Measurements from ENCODE around the gene ZNF391.
"Not testable (repeated sequence)": the region's sequence is repeated elsewhere in the genome, so short reads cannot be mapped to it uniquely, and the experiment has no call there.

The ZNF391 gene

DNA sequence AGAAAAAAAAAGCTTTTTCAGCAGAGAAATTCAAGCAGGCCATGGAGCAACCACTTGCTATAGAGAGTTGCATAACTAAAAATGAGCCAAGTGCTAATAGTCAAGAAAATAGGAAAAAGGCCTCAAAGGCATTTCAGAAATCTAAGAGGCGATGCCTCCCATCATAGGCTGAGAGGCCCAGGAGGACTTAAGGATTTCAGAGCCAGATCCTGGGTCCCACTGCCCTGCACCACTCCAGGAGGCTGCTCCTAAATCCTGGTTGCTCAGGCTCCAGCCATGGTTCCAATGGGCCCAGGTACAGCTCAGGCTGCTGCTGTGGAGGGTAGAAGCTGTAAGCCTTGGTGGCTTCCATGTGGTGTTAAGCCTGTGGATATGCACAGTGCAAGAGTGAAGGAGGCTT is 5.5 kb downstream of the ZNF391 start:
- no peak for ATAC-seq (replicated peaks)
- Mint-ChIP-seq H3K4me3 (no peak overlapping the region), H3K27ac (no peak overlapping the region), H3K27me3 (no peaks in the 10 kb centered on the region), H3K9me3 (no peaks in the 10 kb centered on the region), H3K4me1 (ENCODE audit: low read depth in 2 of 2) (peaks cover 3 to 6% of the 10 kb centered on the region in 2 donors), H3K36me3 (ENCODE audit: insufficient read depth) (no peaks in the 10 kb centered on the region)
- no peak for DNase-seq

DNA sequence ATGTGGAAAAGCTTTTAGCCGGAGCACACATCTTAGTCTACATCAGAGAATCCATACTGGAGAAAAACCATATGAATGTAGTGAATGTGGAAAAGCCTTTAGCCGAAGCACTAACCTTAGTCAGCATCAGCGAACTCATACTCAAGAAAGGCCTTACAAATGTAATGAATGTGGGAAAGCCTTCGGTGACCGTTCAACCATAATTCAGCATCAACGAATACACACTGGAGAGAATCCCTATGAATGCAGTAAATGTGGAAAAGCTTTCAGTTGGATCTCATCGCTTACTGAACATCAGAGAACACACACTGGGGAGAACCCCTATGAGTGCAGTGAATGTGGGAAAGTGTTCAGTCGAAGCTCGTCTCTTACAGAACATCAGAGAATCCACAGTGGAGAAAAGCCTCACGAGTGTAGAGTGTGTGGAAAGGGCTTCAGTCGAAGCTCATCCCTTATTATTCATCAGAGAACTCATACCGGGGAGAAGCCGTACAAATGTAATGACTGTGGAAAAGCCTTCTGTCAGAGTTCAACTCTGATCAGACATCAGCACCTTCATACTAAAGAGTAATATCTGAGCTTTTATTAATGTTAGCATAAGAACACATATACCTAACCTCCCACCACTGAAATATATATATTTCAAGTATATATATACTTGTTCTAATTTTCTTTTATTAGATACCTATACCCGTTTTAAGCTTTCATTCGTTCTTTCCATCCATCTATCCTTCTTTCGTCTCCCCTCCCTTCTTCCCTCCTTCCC is 12.5 kb downstream of the ZNF391 start:
- Mint-ChIP-seq H3K27ac (no peak overlapping the region), H3K4me3 (no peak overlapping the region), H3K4me1 (ENCODE audit: low read depth in 2 of 2) (no peaks in the 10 kb centered on the region), H3K27me3 (peaks cover 0 to 10% of the 10 kb centered on the region in 2 donors), H3K9me3 (peaks cover 11 to 28% of the 10 kb centered on the region in 2 donors), H3K36me3 (ENCODE audit: insufficient read depth) (peaks cover 3% of the 10 kb centered on the region)
- DNase-seq (no peak), ATAC-seq (replicated peaks) (no peak)

- ATAC-seq (replicated peaks) (no peak), DNase-seq (no peak)
- peaks cover 6 to 20% of the 10 kb centered on the region in 2 donors for H3K9me3 Mint-ChIP-seq
- H3K4me3 Mint-ChIP-seq, result no peak overlapping the region
- H3K27ac Mint-ChIP-seq, result no peak overlapping the region
- no peaks in the 10 kb centered on the region for H3K4me1 Mint-ChIP-seq (ENCODE audit: low read depth in 2 of 2)
- H3K36me3 Mint-ChIP-seq (ENCODE audit: insufficient read depth), result no peaks in the 10 kb centered on the region
- peaks cover 0 to 23% of the 10 kb centered on the region in 2 donors for H3K27me3 Mint-ChIP-seq
These were observed 17.5 kb downstream of the ZNF391 start for GRCh38 chr6:27406085-27406484.

DNA sequence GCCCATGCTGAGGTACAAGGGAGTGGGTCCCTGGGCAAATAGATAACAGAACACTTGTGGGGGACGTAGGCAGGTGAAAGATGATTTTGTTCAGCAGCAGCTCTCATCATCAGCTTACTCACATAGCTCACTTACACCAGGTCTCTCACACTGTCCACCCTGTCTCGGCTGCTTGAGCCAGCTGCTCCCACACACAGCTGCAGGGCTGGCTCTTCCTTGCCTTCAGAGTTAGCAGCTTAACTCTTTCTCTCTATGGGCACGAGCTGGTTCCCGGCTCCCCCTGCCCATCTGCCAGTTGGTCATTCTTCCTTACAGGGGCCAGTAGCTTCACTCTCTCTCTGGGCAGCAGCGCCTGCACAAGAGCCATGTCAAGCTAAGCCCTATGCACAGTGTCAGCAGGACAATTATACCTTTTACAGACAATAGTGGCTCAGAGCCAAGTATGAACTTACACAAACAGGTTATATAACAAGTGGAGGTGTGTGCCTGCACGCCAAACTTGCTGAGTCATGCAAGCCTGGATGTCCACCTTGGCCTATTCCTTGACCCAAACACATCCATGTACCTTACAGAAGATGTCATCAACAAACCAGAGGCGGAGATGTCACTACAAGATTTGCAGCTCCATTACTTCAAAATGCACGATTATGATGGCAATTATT is 18.7 kb downstream of the ZNF391 start:
- ATAC-seq (replicated peaks), result no peak
- peaks cover 3 to 11% of the 10 kb centered on the region in 2 donors for H3K9me3 Mint-ChIP-seq

GRCh38 chr6:27414300-27414699 is 25.7 kb downstream of the ZNF391 start:
- H3K9me3 Mint-ChIP-seq, result no peaks in the 10 kb centered on the region

More for the DNA sequence above, 18.7 kb downstream of the ZNF391 start:
- Mint-ChIP-seq H3K27me3 (peaks cover 0 to 23% of the 10 kb centered on the region in 2 donors), H3K4me3 (no peak overlapping the region), H3K27ac (no peak overlapping the region), H3K36me3 (ENCODE audit: insufficient read depth) (no peaks in the 10 kb centered on the region), H3K4me1 (ENCODE audit: low read depth in 2 of 2) (no peaks in the 10 kb centered on the region)
- DNase-seq, result no peak

DNA sequence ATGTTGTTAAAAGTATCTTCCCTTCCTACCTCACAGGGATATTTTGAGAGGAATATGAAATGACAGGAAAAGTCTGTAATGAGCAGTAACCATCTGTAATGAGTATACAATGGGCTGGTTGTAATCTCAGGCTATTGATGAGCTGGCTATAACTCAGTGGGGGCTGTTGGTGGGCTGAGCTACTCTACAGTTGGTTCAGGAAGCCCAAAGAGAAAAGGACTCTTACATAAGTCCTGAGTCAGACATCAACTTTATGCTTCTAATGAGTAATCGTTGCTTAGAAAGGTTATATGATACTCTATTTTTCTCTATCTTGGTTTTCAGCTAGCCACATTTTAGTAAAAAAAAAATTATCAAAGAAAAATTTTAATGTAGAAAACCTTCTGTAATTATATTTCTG is 26.4 kb downstream of the ZNF391 start:
- Mint-ChIP-seq H3K27ac (no peak overlapping the region), H3K27me3 (peaks cover 14 to 18% of the 10 kb centered on the region in 2 donors), H3K4me1 (ENCODE audit: low read depth in 2 of 2) (no peaks in the 10 kb centered on the region), H3K9me3 (no peaks in the 10 kb centered on the region), H3K36me3 (ENCODE audit: insufficient read depth) (no peaks in the 10 kb centered on the region), H3K4me3 (no peak overlapping the region)
- DNase-seq (no peak), ATAC-seq (replicated peaks) (no peak)

More at GRCh38 chr6:27414300-27414699, 25.7 kb downstream of the ZNF391 start:
- Mint-ChIP-seq H3K36me3 (ENCODE audit: insufficient read depth) (no peaks in the 10 kb centered on the region), H3K27ac (no peak overlapping the region), H3K4me3 (no peak overlapping the region), H3K27me3 (peaks cover 7 to 11% of the 10 kb centered on the region in 2 donors), H3K4me1 (ENCODE audit: low read depth in 2 of 2) (no peaks in the 10 kb centered on the region)
- DNase-seq, result no peak
- ATAC-seq (replicated peaks), result no peak

GRCh38 chr6:27415898-27416297 is 27.3 kb downstream of the ZNF391 start:
- Mint-ChIP-seq H3K4me1 (ENCODE audit: low read depth in 2 of 2) (no peaks in the 10 kb centered on the region), H3K4me3 (no peak overlapping the region), H3K36me3 (ENCODE audit: insufficient read depth) (no peaks in the 10 kb centered on the region), H3K9me3 (no peaks in the 10 kb centered on the region), H3K27ac (no peak overlapping the region), H3K27me3 (peaks cover 21 to 22% of the 10 kb centered on the region in 2 donors)
- ATAC-seq (replicated peaks), result no peak
- DNase-seq, result no peak

DNA sequence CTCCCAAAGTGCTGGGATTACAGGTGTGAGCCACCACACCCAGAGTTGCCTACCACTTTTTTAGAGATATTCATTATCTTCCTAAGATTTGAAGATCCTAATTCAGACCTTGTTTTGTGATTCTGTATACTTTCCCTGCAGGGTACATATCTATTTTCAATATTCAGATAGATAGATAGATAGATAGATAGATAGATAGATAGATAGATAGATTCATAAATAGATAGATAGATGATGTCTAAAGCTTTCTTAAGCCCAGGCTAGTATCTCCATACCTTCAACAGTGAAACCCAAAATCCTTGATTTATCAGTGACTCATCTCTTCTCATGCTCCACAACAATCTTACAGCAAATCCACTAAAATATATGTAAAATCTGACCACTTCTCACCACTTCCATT is 30.8 kb downstream of the ZNF391 start:
- ATAC-seq (replicated peaks) (no peak), DNase-seq (no peak)
- Mint-ChIP-seq H3K9me3 (no peaks in the 10 kb centered on the region), H3K27me3 (peaks cover 29 to 38% of the 10 kb centered on the region in 2 donors), H3K4me3 (no peak overlapping the region), H3K27ac (no peak overlapping the region), H3K36me3 (ENCODE audit: insufficient read depth) (no peaks in the 10 kb centered on the region), H3K4me1 (ENCODE audit: low read depth in 2 of 2) (no peaks in the 10 kb centered on the region)

DNA sequence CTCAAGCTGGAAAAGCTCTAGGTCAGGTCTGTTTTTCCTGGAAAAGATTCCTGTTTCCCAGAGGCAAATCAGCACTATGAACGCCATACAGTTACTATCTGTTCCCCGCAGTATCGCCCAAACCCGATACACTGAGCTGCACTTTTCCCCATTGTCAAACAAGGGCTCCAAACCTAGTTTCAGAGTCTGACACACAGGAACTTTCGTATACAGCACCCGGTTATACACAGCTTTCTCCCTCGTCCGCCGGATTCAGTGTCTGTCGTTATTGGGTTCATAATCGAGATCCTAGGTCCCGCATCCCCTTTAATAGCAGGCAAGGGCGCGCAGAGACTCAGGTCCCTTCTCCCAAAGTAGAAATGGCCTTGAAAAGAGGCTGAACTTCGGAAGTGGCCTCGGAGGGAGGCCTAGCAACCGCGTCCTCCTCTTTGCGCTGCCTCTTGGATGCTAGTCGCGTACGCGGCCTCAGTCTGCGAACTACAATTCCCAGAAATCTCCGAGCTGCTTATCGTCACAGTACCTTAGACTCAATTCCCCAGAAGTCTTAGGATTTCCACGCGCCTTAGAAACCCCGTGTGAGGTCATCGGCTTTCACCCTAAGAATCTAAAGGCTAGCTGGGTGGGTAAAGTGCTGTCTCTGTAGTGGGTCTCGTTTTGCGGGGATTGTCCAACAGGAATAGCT is 34.2 kb downstream of the ZNF391 start:
- ATAC-seq (replicated peaks), result no peak
- Mint-ChIP-seq H3K27ac (no peak overlapping the region), H3K27me3 (peaks cover 19 to 31% of the 10 kb centered on the region in 2 donors), H3K4me3 (no peak overlapping the region), H3K4me1 (ENCODE audit: low read depth in 2 of 2) (no peaks in the 10 kb centered on the region), H3K9me3 (no peaks in the 10 kb centered on the region), H3K36me3 (ENCODE audit: insufficient read depth) (no peaks in the 10 kb centered on the region)
- DNase-seq, result no peak

- peaks cover 13 to 26% of the 10 kb centered on the region in 2 donors for H3K27me3 Mint-ChIP-seq
- not testable (repeated sequence) for H3K4me3 Mint-ChIP-seq; H3K9me3 Mint-ChIP-seq; ATAC-seq (replicated peaks); H3K36me3 Mint-ChIP-seq (ENCODE audit: insufficient read depth); DNase-seq; H3K4me1 Mint-ChIP-seq (ENCODE audit: low read depth in 2 of 2); H3K27ac Mint-ChIP-seq
These were observed 36.3 kb downstream of the ZNF391 start for GRCh38 chr6:27424851-27425250.

DNA sequence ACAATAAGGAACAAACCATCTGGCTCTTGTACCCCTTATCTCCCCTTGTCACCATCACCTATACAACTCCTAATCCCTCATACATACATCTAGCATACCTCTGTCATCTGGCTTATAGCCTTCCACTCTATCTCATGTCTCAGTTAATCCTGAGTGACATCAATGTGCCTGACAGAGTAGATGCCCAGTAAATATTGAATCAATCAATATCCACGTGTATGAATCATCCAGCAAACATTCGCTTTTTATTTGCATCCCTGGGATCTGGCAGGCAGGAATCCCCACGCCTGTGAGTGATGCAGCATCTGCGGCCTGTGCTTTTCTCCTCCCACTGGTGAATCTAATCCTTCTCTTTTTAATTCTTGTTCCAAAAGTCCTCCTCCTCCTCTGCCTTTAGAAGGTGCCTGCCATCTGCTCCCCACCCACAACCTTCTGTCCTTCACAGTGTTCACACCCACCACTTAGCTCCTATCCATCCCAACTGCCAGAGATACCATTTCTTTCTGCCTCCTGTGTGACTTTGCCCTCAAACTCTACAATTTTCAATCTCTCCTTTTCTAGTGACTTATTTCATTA is 37.6 kb downstream of the ZNF391 start:
- ATAC-seq (replicated peaks), result no peak
- Mint-ChIP-seq H3K27me3 (peaks cover 8 to 14% of the 10 kb centered on the region in 2 donors), H3K9me3 (peaks cover 0 to 2% of the 10 kb centered on the region in 2 donors), H3K36me3 (ENCODE audit: insufficient read depth) (no peaks in the 10 kb centered on the region), H3K4me1 (ENCODE audit: low read depth in 2 of 2) (no peaks in the 10 kb centered on the region), H3K4me3 (no peak overlapping the region), H3K27ac (no peak overlapping the region)
- DNase-seq, result no peak

DNA sequence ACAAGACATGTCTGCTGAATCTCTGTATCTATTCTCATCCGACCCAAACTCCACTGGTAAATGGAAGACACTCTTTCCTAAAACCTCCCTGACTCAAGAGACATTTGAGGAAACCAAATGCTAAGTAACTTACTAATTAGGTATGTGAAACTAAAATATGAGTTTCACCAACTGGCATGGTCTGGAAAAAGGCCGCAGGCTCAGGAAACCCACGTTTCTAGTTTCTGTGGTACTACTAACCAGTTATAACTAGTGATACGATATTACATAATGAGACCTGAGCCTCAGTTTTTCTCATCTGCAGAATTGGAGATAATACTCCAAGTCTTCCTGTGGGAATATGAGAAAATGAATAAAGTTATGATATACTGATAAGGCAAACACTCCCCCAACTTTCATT is 39.9 kb downstream of the ZNF391 start:
- ATAC-seq (replicated peaks) (no peak), DNase-seq (no peak)
- Mint-ChIP-seq H3K27me3 (no peaks in the 10 kb centered on the region), H3K4me1 (ENCODE audit: low read depth in 2 of 2) (no peaks in the 10 kb centered on the region), H3K27ac (no peak overlapping the region), H3K36me3 (ENCODE audit: insufficient read depth) (no peaks in the 10 kb centered on the region), H3K9me3 (peaks cover 0 to 2% of the 10 kb centered on the region in 2 donors), H3K4me3 (no peak overlapping the region)

- no peak overlapping the region for H3K4me3 Mint-ChIP-seq
- H3K27ac Mint-ChIP-seq, result no peak overlapping the region
- no peaks in the 10 kb centered on the region for H3K4me1 Mint-ChIP-seq (ENCODE audit: low read depth in 2 of 2)
- DNase-seq, result no peak
- H3K36me3 Mint-ChIP-seq (ENCODE audit: insufficient read depth), result no peaks in the 10 kb centered on the region
- peaks cover 0 to 4% of the 10 kb centered on the region in 2 donors for H3K9me3 Mint-ChIP-seq
- no peak for ATAC-seq (replicated peaks)
- H3K27me3 Mint-ChIP-seq, result no peaks in the 10 kb centered on the region
These were observed 40.4 kb downstream of the ZNF391 start for GRCh38 chr6:27428966-27429365.
